B cell (primary cell): Measurements from ENCODE around the gene UNC119B. TPM values are rescaled to one million over a fixed set of nuclear protein-coding genes. Genes with fewer than 3 reads are reported as not detected.

ENCODE experiments used
- ATAC-seq: fragments of 200-7000 bp; cut with Tn5 transposase; one replicate; pipeline ENCODE4 v1.10.0; 2021; ENCODE audit warnings: low read depth, mild to moderate bottlenecking, moderate number of reproducible peaks, moderate library complexity
- CTCF ChIA-PET: fragments of 350-600 bp; sonication (Branson Sonifier 250); formaldehyde crosslinking; loops from one replicate; lab custom pipeline; 2021; ENCODE audit warnings: antibody characterized with exemption, inconsistent platforms; lab: Charles Lee
- POLR2A ChIA-PET: fragments of 350-600 bp; sonication (Branson Sonifier 250); formaldehyde crosslinking; loops from one replicate; lab custom pipeline; 2021; ENCODE audit warnings: antibody characterized with exemption; lab: Charles Lee
- DNase-seq: peaks from one replicate; pipeline ENCODE4 v3.0.0; 2013
- H2AFZ ChIP-seq: 2 replicates; pipeline ENCODE4 v1.6.1; 2012; ENCODE audit warnings: mild to moderate bottlenecking, low read depth, low read length; ENCODE audit not compliant: insufficient read depth, poor library complexity, severe bottlenecking
- H3K27ac ChIP-seq, 2 donors: 1 replicate in 1 of 2; 2 replicates in 1 of 2; pipeline ENCODE4 v1.5.1; 2012 to 2013; ENCODE audit warnings: low read length in 2 of 2, mild to moderate bottlenecking in 2 of 2, moderate library complexity in 1 of 2
- H3K27me3 ChIP-seq, 4 experiments: fragments of 200-600 bp in 1 of 4; sonication (generic) in 1 of 4; replicated peaks in 1 of 4; 1 replicate in 2 of 4; 2 replicates in 2 of 4; pipeline versions ENCODE4 v1.6.1 to v1.7.0; 2013 to 2016; ENCODE audit warnings: low read length in 3 of 4, mild to moderate bottlenecking in 2 of 4, mixed read lengths in 1 of 4, moderate library complexity in 1 of 4; ENCODE audit not compliant: insufficient read depth in 4 of 4, control insufficient read depth in 3 of 4; ENCODE audit errors: control extremely low read depth in 1 of 4
- H3K36me3 ChIP-seq, 2 experiments: replicated peaks in 1 of 2; 1 replicate in 1 of 2; 2 replicates in 1 of 2; pipeline versions ENCODE4 v1.6.1 to v1.7.1; 2013; ENCODE audit warnings: low read length in 1 of 2; ENCODE audit not compliant: insufficient read depth in 2 of 2, control insufficient read depth in 1 of 2; ENCODE audit errors: control extremely low read depth in 1 of 2, extremely low read depth in 1 of 2
- H3K4me1 ChIP-seq, 2 donors: fragments of 200-600 bp in 1 of 2; sonication (generic) in 1 of 2; 1 replicate in 1 of 2; 2 replicates in 1 of 2; pipeline versions ENCODE4 v1.5.1 to v1.6.1; 2013 to 2017; ENCODE audit warnings: low read length in 2 of 2; ENCODE audit not compliant: control insufficient read depth in 2 of 2, insufficient read depth in 2 of 2
- H3K4me2 ChIP-seq: replicated peaks from 2 replicates; pipeline ENCODE3; 2012; ENCODE audit warnings: mild to moderate bottlenecking, low read depth, low read length; ENCODE audit not compliant: poor library complexity, severe bottlenecking
- H3K4me3 ChIP-seq, 5 experiments: fragments of 200-600 bp in 1 of 5; sonication (generic) in 1 of 5; 1 replicate in 3 of 5; 2 replicates in 2 of 5; pipeline versions ENCODE4 v1.5.1 to v1.7.0; 2011 to 2016; ENCODE audit warnings: low read length in 4 of 5, mild to moderate bottlenecking in 4 of 5, low read depth in 2 of 5, control low read depth in 1 of 5, moderate library complexity in 1 of 5; ENCODE audit not compliant: insufficient read depth in 1 of 5; ENCODE audit errors: control extremely low read depth in 1 of 5, extremely low read depth in 1 of 5
- H3K79me2 ChIP-seq: fragments of 200-600 bp; sonication (generic); one replicate; pipeline ENCODE4 v1.6.0; 2016; ENCODE audit warnings: low read length; ENCODE audit not compliant: control insufficient read depth, insufficient read depth
- H3K9ac ChIP-seq: fragments of 200-600 bp; sonication (generic); 2 replicates; pipeline ENCODE4 v1.6.1; 2017; ENCODE audit warnings: mild to moderate bottlenecking, low read length, moderate library complexity
- H3K9me3 ChIP-seq, 3 donors: one replicate each; pipeline versions ENCODE4 v1.6.1 to v1.7.1; 2013; ENCODE audit warnings: low read length in 2 of 3; ENCODE audit not compliant: control insufficient read depth in 2 of 3, insufficient read depth in 1 of 3; ENCODE audit errors: control extremely low read depth in 1 of 3
- H4K20me1 ChIP-seq: 2 replicates; pipeline ENCODE4 v1.6.0; 2012; ENCODE audit warnings: mild to moderate bottlenecking, low read length; ENCODE audit not compliant: insufficient read depth, control insufficient read depth, poor library complexity, severe bottlenecking
- H3K27ac Mint-ChIP-seq: one replicate; pipeline ENCODE4 v1.8.0; 2021; ENCODE audit warnings: mixed read lengths
- H3K27me3 Mint-ChIP-seq: one replicate; pipeline ENCODE4 v1.8.0; 2021; ENCODE audit warnings: mixed read lengths
- H3K4me1 Mint-ChIP-seq: one replicate; pipeline ENCODE4 v1.8.0; 2021; ENCODE audit warnings: mixed read lengths
- H3K4me3 Mint-ChIP-seq: one replicate; pipeline ENCODE4 v1.8.0; 2021; ENCODE audit warnings: mixed read lengths
- H3K9me3 Mint-ChIP-seq: one replicate; pipeline ENCODE4 v1.8.0; 2022; ENCODE audit warnings: mixed read lengths; ENCODE audit not compliant: insufficient read depth
- CTCF ChIP-seq: fragments of 200-600 bp; IDR thresholded peaks from one replicate; pipeline ENCODE4 v1.8.0; 2022; ENCODE audit warnings: antibody characterized with exemption, mild to moderate bottlenecking
- EZH2 ChIP-seq: IDR thresholded peaks from 2 replicates; pipeline ENCODE4 v1.6.1; 2012; ENCODE audit warnings: borderline replicate concordance, low read depth, mild to moderate bottlenecking, moderate library complexity, low read length; ENCODE audit not compliant: insufficient read depth, poor library complexity, severe bottlenecking
- WGBS: methylation state at CpG from one replicate; pipeline ENCODE4 v1.1.5; 2013; ENCODE audit warnings: missing lambda C conversion rate; ENCODE audit not compliant: insufficient coverage; 5-methylcytosine and 5-hydroxymethylcytosine counted together
- intact Hi-C: fragments of 100-400 bp; cut with micrococcal nuclease; formaldehyde crosslinking; loops from one replicate; pipeline ENCODE4 v1.10.0; 2022
- polyA plus RNA-seq: library from polyadenylated mRNA; depleted of rRNA; stranded (reverse); fragments of >200 nt; gene quantifications from 2 replicates; pipeline ENCODE4 v1.2.3, GENCODE V29; 2012
- total RNA-seq, 2 donors: library from RNA; stranded (reverse); fragments of 120-200 nt in 1 of 2; gene quantifications; 1 replicate in 1 of 2; 2 replicates in 1 of 2; pipeline versions ENCODE4 v1.2.3 to v1.2.4, GENCODE V29; 2013 to 2022

The UNC119B gene
- total and polyA plus RNA-seq, 2 donors (not counting 1 experiment from before 2014, with no cell fraction given): 7.2 to 22.7 TPM

- Mint-ChIP-seq H3K4me3 (no peak overlapping the region), H3K27me3 (no peaks in the 10 kb centered on the region), H3K4me1 (peaks cover 33% of the 10 kb centered on the region), H3K9me3 (no peaks in the 10 kb centered on the region), H3K27ac (no peak overlapping the region)
- intact Hi-C loops: no loop called here
- Histone ChIP-seq H2AFZ (no peak overlapping the region), H3K4me2 (peak overlapping the region; percentile 4), H3K4me1 (peaks cover 25 to 28% of the 10 kb centered on the region in 2 donors), H3K36me3 (peaks cover 3 to 40% of the 10 kb centered on the region in 2 experiments), H3K27me3 (no peaks in the 10 kb centered on the region), H3K4me3 (no peak overlapping the region), H3K27ac (no peak overlapping the region), H3K9ac (no peak overlapping the region), H3K9me3 (no peaks in the 10 kb centered on the region), H4K20me1 (peaks cover 44% of the 10 kb centered on the region), H3K79me2 (peaks cover 7% of the 10 kb centered on the region)
- ATAC-seq (no peak), DNase-seq (no peak)
- ChIA-PET POLR2A (no interaction called here), CTCF (interaction anchor here (0.8 to 1.8 kb wide), 7 partner anchors 10 to 250 kb away, joined by 3 to 6 read pairs (median 4); no protein-coding TSS in a partner anchor)
- TF ChIP-seq EZH2 (no peak), CTCF (no peak)
- WGBS: 96% methylated on average over 9 of the region's 10 CpGs
These were observed 10.9 kb downstream of the UNC119B start for GRCh38 chr12:120720987-120721801.

GRCh38 chr12:120721866-120722265 is 11.6 kb downstream of the UNC119B start:
- no peaks in the 10 kb centered on the region for H3K27me3 Mint-ChIP-seq
- H3K27me3 ChIP-seq: no peaks in the 10 kb centered on the region
- 71% methylated on average over 2 of the region's 3 CpGs for WGBS
- H3K4me1 ChIP-seq: peaks cover 28 to 30% of the 10 kb centered on the region in 2 donors
- intact Hi-C loops: no loop called here
- H3K27ac Mint-ChIP-seq: no peak overlapping the region
- no peak overlapping the region for H2AFZ ChIP-seq
- no peak overlapping the region for H3K27ac ChIP-seq
- TF ChIP-seq CTCF (no peak), EZH2 (no peak)
- ChIA-PET CTCF (interaction anchor here (0.5 to 1.2 kb wide), 4 partner anchors 9 to 407 kb away, joined by 3 to 6 read pairs (median 4); no protein-coding TSS in a partner anchor), POLR2A (no interaction called here)
- ATAC-seq (no peak), DNase-seq (peak; percentile 65)
- peaks cover 7% of the 10 kb centered on the region for H3K79me2 ChIP-seq
- peak overlapping the region; percentile 4 for H3K4me2 ChIP-seq
- H3K4me3 Mint-ChIP-seq: peak overlapping the region; percentile 24
- peaks cover 1 to 35% of the 10 kb centered on the region in 2 experiments for H3K36me3 ChIP-seq
- no peaks in the 10 kb centered on the region for H3K9me3 Mint-ChIP-seq
- no peaks in the 10 kb centered on the region for H3K9me3 ChIP-seq
- H3K9ac ChIP-seq: no peak overlapping the region
- no peak overlapping the region for H3K4me3 ChIP-seq
- H3K4me1 Mint-ChIP-seq: peaks cover 37% of the 10 kb centered on the region
- H4K20me1 ChIP-seq: peaks cover 44% of the 10 kb centered on the region
